SK-N-SH (cell line): Measurements from ENCODE around the gene IL20RB. TPM values are rescaled to one million over a fixed set of nuclear protein-coding genes. Genes with fewer than 3 reads are reported as not detected.
"Not testable (repeated sequence)": the region's sequence is repeated elsewhere in the genome, so short reads cannot be mapped to it uniquely, and the experiment has no call there.

ENCODE experiments used
- CTCF ChIA-PET: fragments of 300-600, 350-600 bp; formaldehyde crosslinking; extraction: SDS; loops from one replicate; lab custom pipeline; 2021; lab: Yijun Ruan, JAX
- POLR2A ChIA-PET: fragments of 350-600 bp; sonication (Branson Sonifier 250); formaldehyde crosslinking; extraction: SDS; loops from one replicate; lab custom pipeline; 2020; ENCODE audit warnings: antibody characterized with exemption, inconsistent platforms; lab: Yijun Ruan, JAX
- DNase-seq: peaks from one replicate; pipeline ENCODE4 v3.0.0; 2012
- H2AFZ ChIP-seq: fragments of 200-600 bp; sonication (generic); 2 replicates; pipeline ENCODE4 v1.8.1; 2016; ENCODE audit warnings: antibody characterized with exemption, mild to moderate bottlenecking, low read depth
- H3F3A ChIP-seq: fragments of 200-600 bp; sonication (generic); replicated peaks from 2 replicates; pipeline ENCODE3; 2016; ENCODE audit warnings: antibody characterized with exemption, mild to moderate bottlenecking; ENCODE audit not compliant: insufficient read depth
- H3K27ac ChIP-seq, 2 experiments: fragments of 200-500 bp in 1 of 2; fragments of 200-600 bp in 1 of 2; sonication (Bioruptor generic) in 1 of 2; sonication (generic), shearing (Covaris generic) in 1 of 2; 2 replicates each; pipeline versions ENCODE4 v1.5.1 to v1.6.1; 2014 to 2016; ENCODE audit warnings: low read depth in 2 of 2, inconsistent platforms in 1 of 2, low read length in 1 of 2, mild to moderate bottlenecking in 1 of 2, mixed read lengths in 1 of 2
- H3K27me3 ChIP-seq: fragments of 200-600 bp; sonication (generic), shearing (Covaris generic); 2 replicates; pipeline ENCODE4 v1.6.1; 2016; ENCODE audit warnings: mixed run types; ENCODE audit not compliant: insufficient read depth
- H3K36me3 ChIP-seq, 2 experiments: fragments of 200-500 bp in 1 of 2; fragments of 200-600 bp in 1 of 2; sonication (Bioruptor generic) in 1 of 2; sonication (generic) in 1 of 2; replicated peaks in 1 of 2; 2 replicates each; pipeline versions ENCODE3 to v1.5.1; 2014 to 2016; ENCODE audit warnings: low read length in 1 of 2, mild to moderate bottlenecking in 1 of 2; ENCODE audit not compliant: insufficient read depth in 2 of 2, control insufficient read depth in 1 of 2
- H3K4me1 ChIP-seq, 2 experiments: fragments of 200-500 bp in 1 of 2; fragments of 200-600 bp in 1 of 2; sonication (Bioruptor generic) in 1 of 2; sonication (generic), shearing (Covaris generic) in 1 of 2; 2 replicates each; pipeline versions ENCODE4 v1.5.1 to v1.6.1; 2014 to 2016; ENCODE audit warnings: low read depth in 1 of 2, low read length in 1 of 2, mixed run types in 1 of 2; ENCODE audit not compliant: insufficient read depth in 2 of 2, control insufficient read depth in 1 of 2
- H3K4me2 ChIP-seq: fragments of 200-600 bp; sonication (generic), shearing (Covaris generic); 2 replicates; pipeline ENCODE4 v1.6.1; 2017; ENCODE audit warnings: mixed run types
- H3K4me3 ChIP-seq, 2 experiments: fragments of 200-500 bp in 1 of 2; fragments of 200-600 bp in 1 of 2; sonication (Bioruptor generic) in 1 of 2; sonication (generic), shearing (Covaris generic) in 1 of 2; 2 replicates each; pipeline versions ENCODE4 v1.5.1 to v1.8.1; 2014 to 2016; ENCODE audit warnings: low read depth in 2 of 2, inconsistent platforms in 1 of 2, low read length in 1 of 2, mild to moderate bottlenecking in 1 of 2, mixed read lengths in 1 of 2, moderate library complexity in 1 of 2
- H3K79me2 ChIP-seq: fragments of 200-600 bp; sonication (generic); 2 replicates; pipeline ENCODE4 v1.8.1; 2017; ENCODE audit warnings: mild to moderate bottlenecking; ENCODE audit not compliant: insufficient read depth
- H3K9ac ChIP-seq: fragments of 200-600 bp; sonication (generic); 2 replicates; pipeline ENCODE4 v1.6.1; 2017; ENCODE audit warnings: mixed run types
- H3K9me2 ChIP-seq: fragments of 200-600 bp; sonication (generic); 2 replicates; pipeline ENCODE4 v1.6.1; 2017; ENCODE audit warnings: mixed run types
- H3K9me3 ChIP-seq: fragments of 200-600 bp; sonication (generic); 2 replicates; pipeline ENCODE4 v1.6.1; 2017; ENCODE audit warnings: mixed run types, mild to moderate bottlenecking, moderate library complexity
- H4K20me1 ChIP-seq: fragments of 200-600 bp; sonication (generic); 2 replicates; pipeline ENCODE4 v1.6.1; 2017; ENCODE audit warnings: mild to moderate bottlenecking, mixed run types; ENCODE audit not compliant: insufficient read depth
- FOXM1 ChIP-seq: IDR thresholded peaks from 2 replicates; pipeline ENCODE4 v1.4.0; 2012; ENCODE audit warnings: low read depth, mild to moderate bottlenecking
- GABPA ChIP-seq: IDR thresholded peaks from 2 replicates; pipeline ENCODE4 v1.4.0; 2012; ENCODE audit warnings: low read depth, mild to moderate bottlenecking
- GATA2 ChIP-seq: sonication (generic); formaldehyde crosslinking; IDR thresholded peaks from 2 replicates; pipeline ENCODE4 v1.5.0; 2020; ENCODE audit warnings: mild to moderate bottlenecking, missing genetic modification reagents
- MEF2A ChIP-seq: IDR thresholded peaks from 2 replicates; pipeline ENCODE4 v1.4.0; 2012; ENCODE audit warnings: low read depth, borderline replicate concordance
- NRF1 ChIP-seq: IDR thresholded peaks from 2 replicates; pipeline ENCODE4 v1.6.1; 2012; ENCODE audit warnings: low read depth, mild to moderate bottlenecking, low read length
- POLR2AphosphoS5 ChIP-seq: IDR thresholded peaks from 2 replicates; pipeline ENCODE4 v1.6.1; 2012; ENCODE audit warnings: low read depth, low read length
- RAD21 ChIP-seq: IDR thresholded peaks from 2 replicates; pipeline ENCODE4 v1.6.1; 2012; ENCODE audit warnings: mild to moderate bottlenecking, low read length
- RFX5 ChIP-seq: IDR thresholded peaks from 2 replicates; pipeline ENCODE4 v1.6.1; 2012; ENCODE audit warnings: mild to moderate bottlenecking, improper control_type of control experiment, low read length
- RXRA ChIP-seq: IDR thresholded peaks from 2 replicates; pipeline ENCODE4 v1.4.0; 2012; ENCODE audit warnings: low read depth, mild to moderate bottlenecking, borderline replicate concordance
- SIN3A ChIP-seq: IDR thresholded peaks from 2 replicates; pipeline ENCODE4 v1.6.1; 2012; ENCODE audit warnings: low read depth, mild to moderate bottlenecking, low read length, moderate library complexity, borderline replicate concordance
- SMC3 ChIP-seq: IDR thresholded peaks from 2 replicates; pipeline ENCODE4 v1.6.1; 2012; ENCODE audit warnings: low read depth, low read length, improper control_type of control experiment
- TAF1 ChIP-seq: IDR thresholded peaks from 2 replicates; pipeline ENCODE4 v1.6.1; 2012; ENCODE audit warnings: low read depth, mild to moderate bottlenecking, low read length, moderate library complexity, borderline replicate concordance
- WGBS: methylation state at CpG from one replicate; pipeline ENCODE4 v1.1.6; 2017; ENCODE audit warnings: low lambda C conversion rate; 5-methylcytosine and 5-hydroxymethylcytosine counted together
- polyA plus RNA-seq, 3 experiments: library from polyadenylated mRNA; depleted of rRNA; stranded (reverse); fragments of >200 nt; gene quantifications; 2 replicates each; pipeline ENCODE4 v1.2.3, GENCODE V29; 2012
- TF ChIP-seq, protein P1 (sequence below): fragments of 200-600 bp; sonication (generic); IDR thresholded peaks from 2 replicates; pipeline ENCODE4 v1.6.1; 2017; ENCODE audit warnings: antibody characterized with exemption, mild to moderate bottlenecking, moderate library complexity
- TF ChIP-seq, protein P2 (sequence below): IDR thresholded peaks from 2 replicates; pipeline ENCODE4 v1.4.0; 2012; ENCODE audit warnings: low read depth, borderline replicate concordance

Gene IL20RB
- polyA plus RNA-seq, 1 of the 3 experiments (the other 2 are of a cell fraction), result 0.58 TPM

DNA sequence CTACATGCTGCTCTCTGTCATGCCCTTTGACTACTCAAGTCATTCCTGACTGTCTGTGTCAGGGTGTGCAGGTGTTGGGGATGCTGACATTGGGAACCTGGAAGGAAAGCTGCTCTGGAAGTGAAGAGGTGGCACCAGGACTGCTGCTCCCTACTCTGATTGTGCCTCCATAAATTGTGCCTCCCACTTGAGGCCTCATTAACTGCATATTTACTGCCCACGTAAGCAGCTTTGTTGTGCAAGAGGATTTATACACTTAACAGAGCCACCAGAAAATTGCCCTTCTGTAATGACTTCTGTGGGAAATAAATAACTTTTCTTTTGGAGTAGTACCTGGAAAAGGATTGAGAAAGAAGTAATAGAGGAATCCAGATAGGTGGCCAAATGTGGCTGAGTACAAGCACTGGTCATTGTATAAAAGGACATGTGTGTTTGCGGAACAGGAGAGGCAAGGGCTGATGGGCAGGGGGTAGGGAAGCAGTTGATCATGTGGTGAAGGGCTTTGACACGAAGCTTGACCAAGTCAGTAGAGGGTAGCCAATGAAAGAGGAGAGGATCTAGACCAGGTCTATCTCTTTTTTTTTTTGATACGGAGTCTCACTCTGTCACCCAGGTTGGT lies 24.8 kb downstream of the IL20RB start:
- Histone ChIP-seq H3K79me2 (no peaks in the 10 kb centered on the region), H3K9me2 (no peaks in the 10 kb centered on the region), H3K36me3 (no peaks in the 10 kb centered on the region), H3K9ac (no peak overlapping the region), H3K4me2 (no peak overlapping the region), H3F3A (no peaks in the 10 kb centered on the region), H4K20me1 (no peaks in the 10 kb centered on the region), H3K4me1 (peaks cover 0 to 8% of the 10 kb centered on the region in 2 experiments; a peak in 1 of 4 replicates), H3K4me3 (no peak overlapping the region), H3K27ac (no peak overlapping the region), H3K27me3 (no peaks in the 10 kb centered on the region), H3K9me3 (no peaks in the 10 kb centered on the region), H2AFZ (no peak overlapping the region)
- ChIA-PET POLR2A (no interaction called here), CTCF (interaction anchor here (0.9 to 1.4 kb wide), 2 partner anchors 31 to 224 kb away, joined by 3 to 4 read pairs; no protein-coding TSS in a partner anchor)
- DNase-seq, result no peak
- 86% methylated on average over 4 of the region's 4 CpGs for WGBS
- no peak for TF ChIP-seq POLR2AphosphoS5
- no peak for TF ChIP-seq FOXM1
- TF ChIP-seq SIN3A, result no peak
- no peak for TF ChIP-seq RAD21
- TF ChIP-seq, protein P1, sequence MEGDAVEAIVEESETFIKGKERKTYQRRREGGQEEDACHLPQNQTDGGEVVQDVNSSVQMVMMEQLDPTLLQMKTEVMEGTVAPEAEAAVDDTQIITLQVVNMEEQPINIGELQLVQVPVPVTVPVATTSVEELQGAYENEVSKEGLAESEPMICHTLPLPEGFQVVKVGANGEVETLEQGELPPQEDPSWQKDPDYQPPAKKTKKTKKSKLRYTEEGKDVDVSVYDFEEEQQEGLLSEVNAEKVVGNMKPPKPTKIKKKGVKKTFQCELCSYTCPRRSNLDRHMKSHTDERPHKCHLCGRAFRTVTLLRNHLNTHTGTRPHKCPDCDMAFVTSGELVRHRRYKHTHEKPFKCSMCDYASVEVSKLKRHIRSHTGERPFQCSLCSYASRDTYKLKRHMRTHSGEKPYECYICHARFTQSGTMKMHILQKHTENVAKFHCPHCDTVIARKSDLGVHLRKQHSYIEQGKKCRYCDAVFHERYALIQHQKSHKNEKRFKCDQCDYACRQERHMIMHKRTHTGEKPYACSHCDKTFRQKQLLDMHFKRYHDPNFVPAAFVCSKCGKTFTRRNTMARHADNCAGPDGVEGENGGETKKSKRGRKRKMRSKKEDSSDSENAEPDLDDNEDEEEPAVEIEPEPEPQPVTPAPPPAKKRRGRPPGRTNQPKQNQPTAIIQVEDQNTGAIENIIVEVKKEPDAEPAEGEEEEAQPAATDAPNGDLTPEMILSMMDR, result no peak
- no peak for TF ChIP-seq GABPA
- no peak for TF ChIP-seq MEF2A
- TF ChIP-seq, protein P2, sequence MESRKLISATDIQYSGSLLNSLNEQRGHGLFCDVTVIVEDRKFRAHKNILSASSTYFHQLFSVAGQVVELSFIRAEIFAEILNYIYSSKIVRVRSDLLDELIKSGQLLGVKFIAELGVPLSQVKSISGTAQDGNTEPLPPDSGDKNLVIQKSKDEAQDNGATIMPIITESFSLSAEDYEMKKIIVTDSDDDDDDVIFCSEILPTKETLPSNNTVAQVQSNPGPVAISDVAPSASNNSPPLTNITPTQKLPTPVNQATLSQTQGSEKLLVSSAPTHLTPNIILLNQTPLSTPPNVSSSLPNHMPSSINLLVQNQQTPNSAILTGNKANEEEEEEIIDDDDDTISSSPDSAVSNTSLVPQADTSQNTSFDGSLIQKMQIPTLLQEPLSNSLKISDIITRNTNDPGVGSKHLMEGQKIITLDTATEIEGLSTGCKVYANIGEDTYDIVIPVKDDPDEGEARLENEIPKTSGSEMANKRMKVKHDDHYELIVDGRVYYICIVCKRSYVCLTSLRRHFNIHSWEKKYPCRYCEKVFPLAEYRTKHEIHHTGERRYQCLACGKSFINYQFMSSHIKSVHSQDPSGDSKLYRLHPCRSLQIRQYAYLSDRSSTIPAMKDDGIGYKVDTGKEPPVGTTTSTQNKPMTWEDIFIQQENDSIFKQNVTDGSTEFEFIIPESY, result no peak
- TF ChIP-seq GATA2 (CRISPR knock-in tag), result no peak
- TF ChIP-seq NRF1, result no peak
- TF ChIP-seq RFX5, result no peak
- TF ChIP-seq TAF1, result no peak
- no peak for TF ChIP-seq RXRA
- no peak for TF ChIP-seq SMC3

DNA sequence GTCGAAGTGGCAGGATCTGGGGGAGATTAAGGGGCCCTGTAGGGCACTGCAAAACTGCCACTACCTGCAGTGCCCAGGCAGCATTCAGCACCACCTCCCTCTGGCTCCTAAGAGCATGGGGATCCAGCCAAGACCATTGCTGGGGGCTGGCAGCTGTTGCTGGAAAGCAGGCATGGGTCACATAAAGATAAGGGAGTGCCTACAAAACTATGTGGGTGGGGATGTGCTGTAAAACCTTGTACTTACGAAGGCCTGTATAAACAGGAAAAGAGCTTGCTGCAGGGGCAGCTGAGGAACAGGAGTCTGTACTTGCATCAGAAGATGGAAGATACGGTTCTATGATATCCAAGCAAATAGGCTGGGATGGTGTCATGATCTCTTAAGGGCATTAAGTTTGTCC lies 27.1 kb downstream of the IL20RB start:
- Histone ChIP-seq H3K4me1 (peaks cover 0 to 4% of the 10 kb centered on the region in 2 experiments; a peak in 1 of 4 replicates), H3K9me2 (no peaks in the 10 kb centered on the region), H4K20me1 (no peaks in the 10 kb centered on the region), H3K9me3 (no peaks in the 10 kb centered on the region), H3K27me3 (no peaks in the 10 kb centered on the region), H3F3A (no peaks in the 10 kb centered on the region), H3K4me2 (no peak overlapping the region), H2AFZ (no peak overlapping the region), H3K79me2 (no peaks in the 10 kb centered on the region), H3K9ac (no peak overlapping the region), H3K4me3 (no peak overlapping the region), H3K36me3 (no peaks in the 10 kb centered on the region), H3K27ac (no peak overlapping the region)
- DNase-seq, result no peak
- 73% methylated on average over 3 of the region's 3 CpGs for whole genome bisulfite sequencing
- CTCF ChIA-PET, result interaction anchor here (1.4 to 1.5 kb wide), 2 partner anchors 29 to 233 kb away, joined by 4 to 6 read pairs; partner anchors contain the start of gene STAG1
- TF ChIP-seq SIN3A (no peak), TAF1 (no peak)
- POLR2A ChIA-PET, result no interaction called here

DNA sequence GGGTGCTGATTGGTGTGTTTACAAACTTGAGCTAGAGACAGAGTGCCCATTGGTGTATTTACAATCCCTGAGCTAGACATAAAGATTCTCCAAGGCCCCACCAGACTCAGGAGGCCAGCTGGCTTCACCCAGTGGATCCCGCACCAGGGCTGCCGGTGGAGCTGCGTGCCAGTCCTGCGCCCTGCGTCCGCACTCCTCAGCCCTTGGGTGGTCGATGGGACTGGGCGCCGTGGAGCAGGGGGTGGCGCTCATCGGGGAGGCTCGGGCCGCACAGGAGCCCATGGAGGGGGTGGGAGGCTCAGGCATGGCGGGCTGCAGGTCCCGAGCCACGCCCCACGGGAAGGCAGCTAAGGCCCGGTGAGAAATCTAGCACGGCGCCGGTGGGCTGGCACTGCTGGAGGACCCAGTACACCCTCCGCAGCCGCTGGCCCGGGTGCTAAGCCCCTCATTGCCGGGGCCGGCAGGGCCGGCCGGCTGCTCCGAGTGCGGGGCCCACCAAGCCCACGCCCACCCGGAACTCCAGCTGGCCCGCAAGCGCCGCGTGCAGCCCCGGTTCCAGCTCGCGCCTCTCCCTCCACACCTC lies 29.7 kb downstream of the IL20RB start:
- H3K79me2 ChIP-seq, CTCF ChIA-PET, H3K27ac ChIP-seq, H3K9me3 ChIP-seq, H3K9me2 ChIP-seq, H3K36me3 ChIP-seq, H3K4me1 ChIP-seq, H4K20me1 ChIP-seq, H3K4me3 ChIP-seq, H3K27me3 ChIP-seq, H3F3A ChIP-seq, H3K4me2 ChIP-seq, H2AFZ ChIP-seq, DNase-seq, H3K9ac ChIP-seq, POLR2A ChIA-PET: not testable (repeated sequence)
- 98% methylated on average over 8 of the region's 39 CpGs for WGBS
